Caki2 (cell line): ENCODE results near the gene ARHGAP8. TPM values are rescaled to one million over a fixed set of nuclear protein-coding genes. Genes with fewer than 3 reads are reported as not detected.

ENCODE experiments used
- DNase-seq: peaks from one replicate; pipeline ENCODE4 v3.0.0-alpha.2; 2015; ENCODE audit warnings: low read depth
- in situ Hi-C: cut with HindIII; loops from 2 replicates; pipeline ENCODE4 v1.10.0; 2016; ENCODE audit warnings: low sequenced_read_pairs, low pct_unique_long_range_greater_than_20kb, mixed read lengths
- total RNA-seq: library from RNA; depleted of rRNA; stranded (reverse); fragments of >200 nt; shearing (Covaris generic); gene quantifications from 2 replicates; pipeline ENCODE4 v1.2.3, GENCODE V29; 2014; ENCODE audit warnings: low replicate concordance

The ARHGAP8 gene
- total RNA-seq, 1 experiment from 2014 or later: 7.7 TPM

- in situ Hi-C loops: no loop called here
- no peak for DNase-seq
Measured at GRCh38 chr22:44813416-44813815, 61.0 kb downstream of the ARHGAP8 start.

DNA sequence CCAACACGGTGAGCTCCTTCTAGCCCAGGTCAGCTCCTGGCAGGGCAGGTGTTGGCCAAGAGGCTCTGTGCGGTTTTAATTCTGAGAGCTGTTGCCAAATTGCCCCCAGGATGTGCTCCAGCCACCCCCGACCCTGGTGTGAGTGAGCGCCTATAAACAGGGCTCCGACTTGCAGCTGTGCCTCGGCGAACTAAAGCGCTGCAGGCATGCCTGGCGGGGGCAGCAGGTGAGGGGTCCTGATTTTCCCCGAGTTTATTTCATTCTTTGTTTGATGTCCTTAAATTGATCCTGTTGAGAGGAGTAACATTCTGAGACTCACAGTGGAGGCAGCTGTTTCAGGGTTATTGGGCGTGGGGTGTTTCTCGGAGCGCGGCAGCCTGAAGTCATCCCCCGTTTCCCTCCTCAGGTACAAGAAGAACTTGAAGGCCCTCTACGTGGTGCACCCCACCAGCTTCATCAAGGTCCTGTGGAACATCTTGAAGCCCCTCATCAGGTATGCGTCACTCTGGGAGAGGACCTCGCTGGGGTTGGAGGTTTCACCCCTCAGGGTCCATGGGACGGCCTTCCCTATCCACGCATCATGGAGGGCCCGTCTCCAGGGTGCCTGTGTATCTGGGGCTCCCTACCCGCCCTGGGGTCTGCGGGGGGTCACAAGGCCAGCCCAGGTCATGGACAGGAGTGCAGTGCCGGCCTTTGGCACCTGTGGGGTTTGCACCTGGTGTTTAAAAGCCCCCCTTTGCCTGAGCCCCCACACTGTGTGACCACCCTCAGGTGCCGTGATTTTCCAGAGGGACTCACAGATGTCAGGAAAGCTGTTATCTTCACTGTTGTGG lies 62.1 kb downstream of the ARHGAP8 start:
- no peak for DNase-seq
- in situ Hi-C loops: no loop called here

GRCh38 chr22:44815099-44816070 lies 63.0 kb downstream of the ARHGAP8 start:
- no peak for DNase-seq
- in situ Hi-C loops: no loop called here

DNA sequence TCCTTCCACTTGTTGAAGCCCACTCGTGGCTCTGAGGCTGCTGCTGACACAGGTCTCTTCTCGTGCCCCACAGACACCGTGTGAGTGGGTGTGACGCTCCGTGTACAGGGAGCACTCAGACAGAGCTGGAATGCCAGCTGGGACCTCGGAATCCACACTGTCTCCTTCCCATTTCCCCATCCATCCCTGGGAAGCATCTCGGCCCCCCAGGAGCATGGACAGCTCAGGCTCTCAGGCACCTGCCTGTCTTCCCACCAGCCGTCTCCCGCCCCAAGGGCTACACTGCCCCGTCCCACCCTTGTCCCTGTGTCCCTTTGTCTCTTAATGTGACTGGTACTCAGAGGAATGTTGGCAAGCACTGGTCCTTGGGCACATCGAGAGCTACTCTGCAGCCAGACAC lies 63.8 kb downstream of the ARHGAP8 start:
- in situ Hi-C loops: no loop called here
- DNase-seq: no peak

- in situ Hi-C loops: no loop called here
- DNase-seq: no peak
Measured at GRCh38 chr22:44818727-44819126, 66.4 kb downstream of the ARHGAP8 start.

DNA sequence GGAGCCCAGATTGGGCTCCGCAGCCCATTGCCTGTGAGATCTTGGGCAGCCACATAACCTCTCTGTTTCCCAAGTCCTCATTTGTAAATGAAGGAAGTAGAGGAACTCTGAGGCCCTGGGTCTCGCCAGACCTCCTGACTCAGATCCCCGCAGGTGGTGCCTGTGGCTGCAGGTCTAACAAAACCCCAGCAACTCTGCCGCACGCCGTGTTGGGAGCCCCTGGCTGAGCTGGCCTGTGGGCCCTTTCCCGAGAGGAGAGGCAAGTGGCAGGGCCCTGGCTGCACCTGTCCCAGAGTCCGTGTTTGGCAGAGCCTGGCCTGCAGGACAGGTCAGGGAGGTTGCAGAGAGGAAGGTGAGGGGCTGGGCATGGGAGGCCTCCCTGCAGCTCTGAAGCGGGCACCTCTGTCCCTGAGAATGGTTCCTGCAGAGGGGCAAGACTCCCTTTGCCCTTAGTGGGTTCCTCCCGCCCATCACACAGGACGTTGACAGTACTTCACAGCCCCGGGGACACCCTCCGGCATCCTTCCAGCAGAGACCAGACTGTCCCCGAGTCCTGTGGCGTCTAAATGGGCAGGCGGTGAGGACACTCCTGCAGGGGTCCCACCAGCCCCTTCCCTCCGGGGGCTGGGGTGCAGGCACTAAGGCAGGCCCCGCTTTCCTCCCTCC lies 67.7 kb downstream of the ARHGAP8 start:
- DNase-seq: no peak
- in situ Hi-C loops: no loop called here

- in situ Hi-C loops: no loop called here
- DNase-seq: no peak
Measured at GRCh38 chr22:44821741-44822475, 69.5 kb downstream of the ARHGAP8 start.

DNA sequence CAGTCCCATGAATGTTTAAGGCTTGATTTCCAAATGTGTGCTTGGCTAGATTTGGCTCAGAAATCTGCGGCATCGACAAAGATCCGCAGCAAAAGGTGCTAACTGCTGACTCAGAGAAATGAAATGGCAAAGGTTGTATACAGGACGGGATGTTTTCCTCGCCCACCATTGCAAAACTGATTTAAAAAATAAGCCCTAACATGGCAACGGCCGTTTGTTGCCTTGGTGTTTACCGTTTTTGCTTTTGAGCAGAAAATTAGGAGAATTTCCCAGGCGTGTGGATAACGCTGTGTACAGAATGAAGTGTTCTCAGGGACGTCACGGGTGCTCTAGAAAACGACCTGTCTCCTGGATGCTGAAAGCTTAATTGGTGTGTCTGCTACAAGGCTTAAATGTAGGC lies 70.2 kb downstream of the ARHGAP8 start:
- no peak for DNase-seq
- in situ Hi-C loops: no loop called here

- in situ Hi-C loops: no loop called here
- no peak for DNase-seq
Measured at GRCh38 chr22:44823396-44823795, 71.0 kb downstream of the ARHGAP8 start.

- in situ Hi-C loops: no loop called here
- DNase-seq: no peak
Measured at GRCh38 chr22:44823806-44824205, 71.4 kb downstream of the ARHGAP8 start.

DNA sequence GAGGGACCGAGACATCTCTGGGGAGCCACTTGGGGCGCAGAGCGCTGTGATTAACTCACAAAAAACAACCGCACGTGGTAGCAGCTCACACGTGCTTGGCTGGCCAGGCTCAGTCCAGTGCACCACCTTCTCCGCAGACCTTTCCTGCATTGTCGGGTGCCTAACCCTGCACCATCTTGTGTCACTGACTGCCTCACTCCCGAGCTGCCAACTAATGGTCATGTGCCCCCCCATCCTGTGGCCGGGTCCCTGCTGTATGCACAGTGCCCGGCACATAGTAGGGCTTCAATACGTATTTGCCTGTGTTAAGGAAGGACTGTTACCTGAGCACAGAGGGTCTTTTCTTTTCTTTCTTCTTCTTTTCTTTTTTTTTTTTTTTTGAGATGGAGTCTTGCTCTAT lies 71.9 kb downstream of the ARHGAP8 start:
- in situ Hi-C loops: no loop called here
- no peak for DNase-seq

GRCh38 chr22:44825310-44826150 lies 73.2 kb downstream of the ARHGAP8 start:
- in situ Hi-C loops: no loop called here
- no peak for DNase-seq

GRCh38 chr22:44827666-44828190 lies 75.4 kb downstream of the ARHGAP8 start:
- in situ Hi-C loops: no loop called here

GRCh38 chr22:44828193-44828592 lies 75.8 kb downstream of the ARHGAP8 start:
- in situ Hi-C loops: no loop called here
- DNase-seq: no peak

More at GRCh38 chr22:44827666-44828190, 75.4 kb downstream of the ARHGAP8 start:
- no peak for DNase-seq

DNA sequence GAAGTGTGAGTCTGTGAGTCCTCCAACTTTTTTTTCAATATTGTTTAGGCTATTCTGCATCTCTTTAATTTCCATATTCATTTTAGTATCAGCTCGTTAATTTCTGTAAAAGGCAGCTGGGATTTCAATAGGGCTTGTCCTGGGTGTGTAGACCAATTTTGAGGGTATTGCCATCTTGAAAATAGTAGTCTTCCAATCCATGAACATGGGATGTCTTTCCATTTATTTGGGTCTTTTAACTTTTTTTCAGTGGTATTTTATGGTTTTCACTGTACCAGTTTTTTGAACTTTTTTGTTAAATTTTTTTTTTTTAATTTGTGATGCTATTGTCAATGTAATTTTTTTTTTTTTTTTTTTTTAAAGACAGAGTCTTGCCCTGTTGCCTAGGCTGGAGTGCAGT lies 79.5 kb downstream of the ARHGAP8 start:
- in situ Hi-C loops: no loop called here
- DNase-seq: no peak

DNA sequence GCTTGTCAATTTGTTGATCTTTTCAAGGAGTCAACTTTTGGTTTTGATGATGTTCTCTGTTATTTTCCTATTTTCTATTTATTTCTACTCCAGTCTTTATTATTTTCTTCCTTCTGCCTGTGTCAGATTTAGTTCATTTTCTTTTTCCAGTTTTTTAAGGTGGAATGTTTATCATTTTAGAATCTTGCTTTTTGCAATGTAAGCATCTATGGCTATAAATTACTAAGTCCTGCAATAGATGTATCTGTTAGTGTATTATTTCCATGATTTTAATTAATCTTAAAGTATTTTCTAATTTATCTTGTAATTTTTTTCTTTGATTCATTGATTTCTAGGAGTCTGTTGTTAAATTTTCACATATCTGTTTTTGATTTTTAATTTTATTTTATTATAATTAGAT lies 81.7 kb downstream of the ARHGAP8 start:
- in situ Hi-C loops: no loop called here
- DNase-seq: no peak

DNA sequence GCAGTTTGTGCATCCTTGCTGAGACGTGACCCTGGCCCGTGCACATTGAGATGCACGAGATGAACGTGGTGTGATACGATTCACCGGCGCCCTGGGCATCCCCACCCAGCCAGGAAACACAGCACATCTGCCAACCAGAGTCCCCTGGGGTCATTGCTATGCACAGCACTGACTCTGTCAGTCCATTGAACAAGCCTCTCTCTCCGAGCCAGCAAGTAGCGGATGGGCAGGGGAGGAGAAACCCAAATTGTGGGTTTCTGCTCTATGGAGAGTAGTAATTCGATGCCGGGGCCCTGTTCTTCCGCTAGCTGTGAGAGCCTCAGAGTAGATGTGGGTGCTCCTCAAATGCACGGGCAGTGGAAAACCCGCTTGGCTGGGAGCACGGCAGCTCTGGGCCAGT lies 85.1 kb downstream of the ARHGAP8 start:
- in situ Hi-C loops: no loop called here
- DNase-seq: no peak
